ENCODE results near the gene HERC6.

- TF ChIP-seq POLR2A (IDR thresholded peaks at IDR 0.05), result no peak
- TF ChIP-seq CTCF (IDR thresholded peaks at IDR 0.05), result no peak
- no peak for TF ChIP-seq EP300 (IDR thresholded peaks at IDR 0.05)
Measured at GRCh38 chr4:88457307-88458103, 78.9 kb downstream of the HERC6 start.

Data from upper lobe of left lung (tissue), 4 donors.